ENCODE data around the gene UBE3B.

The UBE3B gene

GRCh38 chr12:109557805-109558204 lies 80.4 kb downstream of the UBE3B start:
- no peak for DNase-seq

- DNase-seq = no peak
Observed at GRCh38 chr12:109558374-109559199, 81.2 kb downstream of the UBE3B start.

GRCh38 chr12:109559200-109559505 lies 81.7 kb downstream of the UBE3B start:
- DNase-seq = no peak

GRCh38 chr12:109559601-109560000 lies 82.2 kb downstream of the UBE3B start:
- no peak for DNase-seq

GRCh38 chr12:109560867-109561710 lies 83.7 kb downstream of the UBE3B start:
- DNase-seq = no peak

GRCh38 chr12:109561711-109562030 lies 84.2 kb downstream of the UBE3B start:
- DNase-seq = no peak

- no peak for DNase-seq
Observed at GRCh38 chr12:109562871-109563270, 85.4 kb downstream of the UBE3B start.

- DNase-seq = no peak
Observed at GRCh38 chr12:109563291-109564284, 86.2 kb downstream of the UBE3B start.

- no peak for DNase-seq
Observed at GRCh38 chr12:109566424-109566823, 89.0 kb downstream of the UBE3B start.

- no peak for DNase-seq
Observed at GRCh38 chr12:109567296-109567695, 89.9 kb downstream of the UBE3B start.

GRCh38 chr12:109567967-109568366 lies 90.5 kb downstream of the UBE3B start:
- no peak for DNase-seq

GRCh38 chr12:109568486-109568885 lies 91.1 kb downstream of the UBE3B start:
- DNase-seq = no peak

- DNase-seq = no peak
Observed at GRCh38 chr12:109571773-109572505, 94.5 kb downstream of the UBE3B start.

GRCh38 chr12:109572506-109572845 lies 95.0 kb downstream of the UBE3B start:
- DNase-seq = no peak

GRCh38 chr12:109573029-109573913 lies 95.8 kb downstream of the UBE3B start, which contains the start of the genes MMAB and MVK:
TSS of gene MMAB (minus strand) at chr12:109573504. CDS start at chr12:109573480, 24 bp downstream.
TSS of gene MVK (plus strand) at chr12:109573794. CDS start at chr12:109574823, 1,029 bp downstream.
- DNase-seq = peak; percentile 98

- no peak for DNase-seq
Observed at GRCh38 chr12:109573914-109574244, 96.4 kb downstream of the UBE3B start.

- no peak for DNase-seq
Observed at GRCh38 chr12:109575683-109576082, 98.2 kb downstream of the UBE3B start.

- DNase-seq = no peak
Observed at GRCh38 chr12:109577311-109577710, 99.9 kb downstream of the UBE3B start.

GRCh38 chr12:109578330-109578927 lies 101.0 kb downstream of the UBE3B start:
- no peak for DNase-seq

GRCh38 chr12:109579639-109580038 lies 102.2 kb downstream of the UBE3B start:
- DNase-seq = no peak

GRCh38 chr12:109580272-109580671 lies 102.8 kb downstream of the UBE3B start:
- DNase-seq = no peak

Data from effector CD4-positive, alpha-beta T cell (primary cell).